Small intestine (tissue), 7 donors: Measurements from ENCODE around the gene MSANTD7. TPM values are rescaled to one million over a fixed set of nuclear protein-coding genes. Genes with fewer than 3 reads are reported as not detected.

Experiments
- DNase-seq, 2 donors: peaks; one replicate each; pipeline versions ENCODE4 v3.0.0 to v3.0.0-alpha.2; 2013
- FAIRE-seq: peaks from 2 replicates; lab custom pipeline; 2012; peaks lifted over from hg19 to GRCh38; lab: Jason Lieb, UNC
- H3K27ac ChIP-seq, 3 donors: one replicate each; pipeline ENCODE4 v1.5.1; 2013; ENCODE audit warnings: low read length in 2 of 3, mild to moderate bottlenecking in 2 of 3, control low read depth in 1 of 3, inconsistent platforms in 1 of 3, low read depth in 1 of 3, moderate library complexity in 1 of 3
- H3K27me3 ChIP-seq, 3 donors: one replicate each; pipeline ENCODE4 v1.6.1; 2013; ENCODE audit warnings: low read length in 3 of 3, inconsistent platforms in 1 of 3; ENCODE audit not compliant: control insufficient read depth in 3 of 3, insufficient read depth in 3 of 3
- H3K36me3 ChIP-seq, 3 donors: one replicate each; pipeline ENCODE4 v1.6.1; 2013; ENCODE audit warnings: low read length in 3 of 3, inconsistent platforms in 1 of 3, low read depth in 1 of 3, mild to moderate bottlenecking in 1 of 3, moderate library complexity in 1 of 3; ENCODE audit not compliant: control insufficient read depth in 3 of 3, insufficient read depth in 2 of 3
- H3K4me1 ChIP-seq, 3 donors: one replicate each; pipeline ENCODE4 v1.6.1; 2013; ENCODE audit warnings: low read length in 2 of 3, inconsistent platforms in 1 of 3, low read depth in 1 of 3, mild to moderate bottlenecking in 1 of 3, moderate library complexity in 1 of 3; ENCODE audit not compliant: control insufficient read depth in 3 of 3, insufficient read depth in 2 of 3
- H3K4me3 ChIP-seq, 3 donors: one replicate each; pipeline ENCODE4 v1.5.1; 2013; ENCODE audit warnings: low read length in 3 of 3, control low read depth in 1 of 3, inconsistent platforms in 1 of 3, low read depth in 1 of 3, mild to moderate bottlenecking in 1 of 3, moderate library complexity in 1 of 3
- H3K9me3 ChIP-seq, 2 donors: one replicate each; pipeline ENCODE4 v1.6.1; 2013; ENCODE audit warnings: low read depth in 1 of 2, low read length in 1 of 2; ENCODE audit not compliant: control insufficient read depth in 2 of 2, insufficient read depth in 1 of 2
- WGBS, 3 donors: extraction: QIAGEN DNeasy Blood & Tissue Kit; methylation state at CpG; one replicate each; pipeline ENCODE4 v1.1.7; 2013; 5-methylcytosine and 5-hydroxymethylcytosine counted together
- polyA plus RNA-seq, 4 donors: library from polyadenylated mRNA; stranded (reverse) in 3 of 4; unstranded in 1 of 4; fragments of 200-250 nt in 3 of 4; fragments of 120-200 nt in 1 of 4; gene quantifications; one replicate each; pipeline versions ENCODE4 v1.2.1 to v1.2.3, GENCODE V29; 2013
- donor health status: healthy with polysubstance abuse.
- donor health status: control.
- donor health status: control.
- donor health status: Bipolar disorder and iron deficiency.
- donor health status: healthy.

MSANTD7 gene
- polyA plus RNA-seq, 4 donors: 3.0 to 14.0 (median 4.8) TPM

- no peak for FAIRE-seq
- WGBS, 3 donors: 64 to 70% (median 65%) methylated on average over 7 of the region's 7 CpGs
- H3K4me3 ChIP-seq: peak overlapping the region in 1 of 3 donors; percentile 71
- H3K9me3 ChIP-seq: no peaks in the 10 kb centered on the region
- H3K27ac ChIP-seq: no peak overlapping the region
- H3K4me1 ChIP-seq: peaks cover 0 to 5% (median 2%) of the 10 kb centered on the region in 3 donors
- peaks cover 0 to 6% (median 0%) of the 10 kb centered on the region in 3 donors for H3K36me3 ChIP-seq
- no peaks in the 10 kb centered on the region for H3K27me3 ChIP-seq
- peak in 1 of 2 donors; percentile 30 for DNase-seq
Observed at GRCh38 chr10:14880229-14880628, 42.1 kb downstream of the MSANTD7 start.

GRCh38 chr10:14884082-14884481, 46.0 kb downstream of the MSANTD7 start:
- DNase-seq (no peak), FAIRE-seq (no peak)
- Histone ChIP-seq H3K9me3 (no peaks in the 10 kb centered on the region), H3K27me3 (no peaks in the 10 kb centered on the region), H3K4me3 (no peak overlapping the region), H3K36me3 (peaks cover 0 to 2% (median 0%) of the 10 kb centered on the region in 3 donors), H3K27ac (no peak overlapping the region), H3K4me1 (peaks cover 0 to 2% (median 0%) of the 10 kb centered on the region in 3 donors)
- 92 to 97% (median 95%) methylated on average over 3 of the region's 3 CpGs for WGBS, 3 donors

Other genes with a start within 250 kb of the MSANTD7 start
- 10 to 100 TPM; 33.3 to 50.5 (median 38.7) TPM for gene FAM107B, start 63.4 kb upstream of the MSANTD7 start, polyA plus RNA-seq
- 1 to 10 TPM in 2 of 4 donors, under 1 TPM in 1, not detected in 1; 0.75 to 3.9 (median 1.8) TPM for gene CDNF, start 269 bp upstream of the MSANTD7 start, polyA plus RNA-seq
- gene HSPA14, start within 50 bp of the MSANTD7 start, polyA plus RNA-seq: 10 to 100 TPM; 15.9 to 19.9 (median 17.7) TPM
- gene SUV39H2, start 40.6 kb downstream of the MSANTD7 start, polyA plus RNA-seq: 10 to 100 TPM in 1 of 4 donors, 1 to 10 TPM in 3; 2.7 to 10.8 (median 5.1) TPM
- 10 to 100 TPM in 1 of 4 donors, 1 to 10 TPM in 3; 3.8 to 11.2 (median 5.5) TPM for gene DCLRE1C, start 115.8 kb downstream of the MSANTD7 start, polyA plus RNA-seq
- gene MEIG1, start 121.1 kb downstream of the MSANTD7 start, polyA plus RNA-seq: under 1 TPM in 2 of 4 donors, not detected in 2; 0.15 to 0.18 TPM
- gene OLAH, start 205.6 kb downstream of the MSANTD7 start, polyA plus RNA-seq: under 1 TPM in 1 of 4 donors, not detected in 3; 0.63 TPM